ENCODE measurements around the gene LIMCH1. TPM values are rescaled to one million over a fixed set of nuclear protein-coding genes. Genes with fewer than 3 reads are reported as not detected.

Gene LIMCH1
- total and polyA plus RNA-seq, 7 donors, result 0.46 to 26.0 (median 6.7) TPM

DNA sequence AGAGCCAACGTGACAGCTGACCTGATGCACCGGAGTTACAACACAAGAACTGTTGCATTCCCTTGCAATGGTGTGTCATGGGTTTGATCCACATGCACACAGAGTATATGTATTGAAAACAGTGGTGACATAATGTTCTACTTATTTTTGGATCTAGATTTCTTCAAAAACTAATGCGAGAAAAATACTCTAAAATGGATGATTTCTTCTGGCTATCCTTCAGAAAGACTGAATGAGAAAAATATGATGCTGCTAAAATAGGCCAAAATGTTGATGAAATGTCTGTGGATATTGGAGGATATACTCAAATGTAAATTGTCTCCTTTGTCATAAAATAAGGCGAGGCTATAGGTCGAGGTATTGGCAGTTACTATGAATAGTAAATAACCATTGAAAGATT lies 30.4 kb downstream of the LIMCH1 start:
- H3K4me1 ChIP-seq, result peaks cover 0 to 22% (median 11%) of the 10 kb centered on the region in 4 donors
- 75 to 89% methylated on average over 5 of the region's 5 CpGs for WGBS, 2 donors
- H3K9me3 ChIP-seq, result no peaks in the 10 kb centered on the region
- no peak for DNase-seq
- TF ChIP-seq, protein P1, sequence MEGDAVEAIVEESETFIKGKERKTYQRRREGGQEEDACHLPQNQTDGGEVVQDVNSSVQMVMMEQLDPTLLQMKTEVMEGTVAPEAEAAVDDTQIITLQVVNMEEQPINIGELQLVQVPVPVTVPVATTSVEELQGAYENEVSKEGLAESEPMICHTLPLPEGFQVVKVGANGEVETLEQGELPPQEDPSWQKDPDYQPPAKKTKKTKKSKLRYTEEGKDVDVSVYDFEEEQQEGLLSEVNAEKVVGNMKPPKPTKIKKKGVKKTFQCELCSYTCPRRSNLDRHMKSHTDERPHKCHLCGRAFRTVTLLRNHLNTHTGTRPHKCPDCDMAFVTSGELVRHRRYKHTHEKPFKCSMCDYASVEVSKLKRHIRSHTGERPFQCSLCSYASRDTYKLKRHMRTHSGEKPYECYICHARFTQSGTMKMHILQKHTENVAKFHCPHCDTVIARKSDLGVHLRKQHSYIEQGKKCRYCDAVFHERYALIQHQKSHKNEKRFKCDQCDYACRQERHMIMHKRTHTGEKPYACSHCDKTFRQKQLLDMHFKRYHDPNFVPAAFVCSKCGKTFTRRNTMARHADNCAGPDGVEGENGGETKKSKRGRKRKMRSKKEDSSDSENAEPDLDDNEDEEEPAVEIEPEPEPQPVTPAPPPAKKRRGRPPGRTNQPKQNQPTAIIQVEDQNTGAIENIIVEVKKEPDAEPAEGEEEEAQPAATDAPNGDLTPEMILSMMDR (IDR thresholded peaks at IDR 0.05), result no peak
- TF ChIP-seq POLR2A (IDR thresholded peaks at IDR 0.05) (no peak), POLR2AphosphoS5 (IDR thresholded peaks at IDR 0.05) (no peak), EP300 (IDR thresholded peaks at IDR 0.05) (no peak)
- no peaks in the 10 kb centered on the region for H3K27me3 ChIP-seq
- no peak overlapping the region for H3K4me3 ChIP-seq
- intact Hi-C loops (cut with DNase I), result no loop called here
- H3K27ac ChIP-seq, result no peak overlapping the region
- no peaks in the 10 kb centered on the region for H3K36me3 ChIP-seq

DNA sequence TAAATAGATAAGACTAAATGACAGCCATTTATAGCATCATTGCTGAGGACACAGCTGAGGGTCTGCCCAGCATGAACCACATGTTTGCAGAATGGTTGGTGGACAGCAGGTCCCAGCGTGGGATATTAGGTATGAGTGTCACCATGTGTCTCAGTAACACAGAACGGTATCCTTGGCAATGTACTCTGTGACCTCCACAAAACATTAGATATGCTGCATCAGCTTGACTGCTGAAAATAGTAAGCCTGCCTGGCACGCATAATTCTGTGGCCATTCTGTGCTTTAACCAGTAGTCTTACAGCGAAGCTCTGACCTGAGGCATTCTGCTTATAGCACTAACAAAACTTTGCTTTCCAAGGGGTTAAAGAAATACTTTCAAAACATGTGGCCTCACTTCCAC lies 32.0 kb downstream of the LIMCH1 start:
- 86% methylated on average over 4 of the region's 4 CpGs for WGBS, 2 donors
- no peak for TF ChIP-seq EP300 (IDR thresholded peaks at IDR 0.05)
- TF ChIP-seq POLR2A (IDR thresholded peaks at IDR 0.05), result no peak
- TF ChIP-seq, protein P1 (IDR thresholded peaks at IDR 0.05), result no peak
- TF ChIP-seq POLR2AphosphoS5 (IDR thresholded peaks at IDR 0.05), result no peak
- Histone ChIP-seq H3K36me3 (no peaks in the 10 kb centered on the region), H3K4me3 (no peak overlapping the region), H3K4me1 (peaks cover 0 to 35% (median 22%) of the 10 kb centered on the region in 4 donors), H3K27ac (no peak overlapping the region), H3K27me3 (no peaks in the 10 kb centered on the region), H3K9me3 (no peaks in the 10 kb centered on the region)
- no peak for DNase-seq
- intact Hi-C loops (cut with DNase I), result no loop called here

DNA sequence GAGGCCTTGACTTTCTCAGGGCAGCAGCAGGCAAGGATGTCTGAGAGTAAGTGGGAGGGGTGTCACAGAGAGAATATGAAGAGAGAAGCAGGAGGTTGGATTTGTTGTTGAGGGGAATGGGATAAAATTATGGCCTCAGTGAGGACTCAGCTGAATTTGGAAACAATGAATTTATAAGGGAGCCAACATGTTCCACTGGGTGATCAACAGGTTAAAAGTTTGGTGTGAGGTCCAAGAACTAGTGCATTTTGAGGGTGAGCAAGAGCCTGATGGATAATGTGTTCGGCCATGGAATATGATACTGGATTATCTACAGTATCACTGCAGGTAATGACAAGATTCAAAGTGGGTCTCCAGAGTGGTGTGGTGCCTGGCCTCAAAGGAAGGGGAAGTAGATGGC lies 33.5 kb downstream of the LIMCH1 start:
- no peak overlapping the region for H3K4me3 ChIP-seq
- DNase-seq, result no peak
- TF ChIP-seq POLR2A (IDR thresholded peaks at IDR 0.05) (no peak), POLR2AphosphoS5 (IDR thresholded peaks at IDR 0.05) (no peak), EP300 (IDR thresholded peaks at IDR 0.05) (no peak)
- TF ChIP-seq, protein P1 (IDR thresholded peaks at IDR 0.05), result no peak
- H3K4me1 ChIP-seq, result peaks cover 0 to 50% (median 29%) of the 10 kb centered on the region in 4 donors
- no peaks in the 10 kb centered on the region for H3K27me3 ChIP-seq
- no peaks in the 10 kb centered on the region for H3K9me3 ChIP-seq
- intact Hi-C loops (cut with DNase I), result no loop called here
- peak overlapping the region in 2 of 4 donors; percentile 51 to 56 for H3K27ac ChIP-seq
- H3K36me3 ChIP-seq, result no peaks in the 10 kb centered on the region
- WGBS, 2 donors, result 90 to 92% methylated on average over 1 of the region's 1 CpG

DNA sequence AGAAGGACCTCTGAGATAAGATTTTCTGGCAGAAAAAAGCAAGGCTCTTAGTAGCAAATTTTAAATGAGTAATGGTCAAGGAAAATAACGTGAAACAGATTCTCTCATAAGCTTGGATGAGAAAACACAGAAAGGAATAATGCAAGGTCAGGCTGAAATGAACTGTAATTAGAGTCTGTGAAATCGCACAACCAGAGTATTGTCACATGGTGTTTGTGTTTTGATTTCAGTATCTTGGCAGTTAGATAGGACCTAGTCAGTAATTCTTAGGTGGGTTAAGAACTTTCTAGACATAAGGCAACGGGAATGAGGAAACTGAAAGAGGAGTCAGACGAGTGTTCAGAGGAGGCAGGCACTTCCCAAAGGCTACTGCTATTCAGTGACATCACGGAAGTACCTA lies 34.6 kb downstream of the LIMCH1 start:
- TF ChIP-seq, protein P1 (IDR thresholded peaks at IDR 0.05), result no peak
- TF ChIP-seq EP300 (IDR thresholded peaks at IDR 0.05) (no peak), POLR2AphosphoS5 (IDR thresholded peaks at IDR 0.05) (peak in 1 of 4 donors; percentile 12), POLR2A (IDR thresholded peaks at IDR 0.05) (no peak)
- H3K4me1 ChIP-seq, result peaks cover 0 to 55% (median 32%) of the 10 kb centered on the region in 4 donors
- intact Hi-C loops (cut with DNase I), result no loop called here
- no peaks in the 10 kb centered on the region for H3K27me3 ChIP-seq
- H3K36me3 ChIP-seq, result no peaks in the 10 kb centered on the region
- DNase-seq, result no peak
- H3K9me3 ChIP-seq, result no peaks in the 10 kb centered on the region
- peak overlapping the region in 1 of 4 donors; percentile 6 for H3K4me3 ChIP-seq
- H3K27ac ChIP-seq, result peak overlapping the region in 2 of 4 donors; percentile 51 to 56
- WGBS, 2 donors, result 50 to 62% methylated on average over 5 of the region's 5 CpGs

DNA sequence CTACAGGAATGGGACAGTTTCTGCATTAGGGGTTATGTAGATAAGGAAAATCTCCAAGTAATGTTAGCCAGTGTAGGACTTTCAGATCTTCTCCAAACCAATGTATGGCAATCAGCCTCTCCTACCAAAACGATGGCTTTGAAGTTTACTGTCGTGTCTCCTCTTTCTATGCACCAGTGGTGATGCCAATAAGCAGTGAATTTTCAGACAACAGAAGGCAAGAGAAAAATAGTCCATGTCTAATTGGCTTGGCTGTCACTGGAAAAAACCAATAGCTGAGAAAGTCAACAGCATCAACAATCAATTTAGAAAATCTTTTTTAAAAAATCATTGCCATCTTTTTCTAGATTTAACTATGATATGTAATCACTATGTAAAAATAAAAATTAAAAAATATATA lies 35.0 kb downstream of the LIMCH1 start:
- intact Hi-C loops (cut with DNase I), result no loop called here
- 65 to 77% methylated on average over 2 of the region's 2 CpGs for WGBS, 2 donors

More for the DNA sequence above, 35.0 kb downstream of the LIMCH1 start:
- TF ChIP-seq POLR2A (IDR thresholded peaks at IDR 0.05) (no peak), EP300 (IDR thresholded peaks at IDR 0.05) (no peak), POLR2AphosphoS5 (IDR thresholded peaks at IDR 0.05) (no peak)
- TF ChIP-seq, protein P1 (IDR thresholded peaks at IDR 0.05), result no peak
- Histone ChIP-seq H3K4me1 (peaks cover 0 to 55% (median 32%) of the 10 kb centered on the region in 4 donors), H3K27me3 (no peaks in the 10 kb centered on the region), H3K9me3 (no peaks in the 10 kb centered on the region), H3K27ac (peak overlapping the region in 2 of 4 donors; percentile 51 to 56), H3K4me3 (no peak overlapping the region), H3K36me3 (no peaks in the 10 kb centered on the region)
- DNase-seq, result no peak
